Measurements from ENCODE around the gene DNASE1. TPM values are rescaled to one million over a fixed set of nuclear protein-coding genes. Genes with fewer than 3 reads are reported as not detected.

DNASE1 gene
- total RNA-seq, 2 donors from 2014 or later = 19.1 to 25.5 TPM

- Mint-ChIP-seq H3K9me3 (no peaks in the 10 kb centered on the region), H3K27ac (no peak overlapping the region), H3K4me1 (ENCODE audit: low read depth in 2 of 2) (peaks cover 12% of the 10 kb centered on the region in 2 donors), H3K36me3 (peaks cover 7% of the 10 kb centered on the region), H3K27me3 (no peaks in the 10 kb centered on the region), H3K4me3 (no peak overlapping the region)
- DNase-seq (ENCODE audit: low spot score) (no peak), ATAC-seq (no peak)
These were observed 9.9 kb downstream of the DNASE1 start for GRCh38 chr16:3664187-3664896.

- DNase-seq (ENCODE audit: low spot score) (no peak), ATAC-seq (peak in 1 of 2 donors; percentile 45)
- H3K27ac Mint-ChIP-seq = no peak overlapping the region
- no peaks in the 10 kb centered on the region for H3K9me3 Mint-ChIP-seq
- H3K27me3 Mint-ChIP-seq = no peaks in the 10 kb centered on the region
- H3K36me3 Mint-ChIP-seq = peaks cover 6% of the 10 kb centered on the region
- no peak overlapping the region for H3K4me3 Mint-ChIP-seq
- peaks cover 14 to 17% of the 10 kb centered on the region in 2 donors for H3K4me1 Mint-ChIP-seq (ENCODE audit: low read depth in 2 of 2)
These were observed 11.0 kb downstream of the DNASE1 start for GRCh38 chr16:3665508-3665907.

GRCh38 chr16:3668626-3669025 is 14.1 kb downstream of the DNASE1 start:
- H3K36me3 Mint-ChIP-seq = no peaks in the 10 kb centered on the region
- DNase-seq (ENCODE audit: low spot score) (no peak), ATAC-seq (no peak)
- peaks cover 17 to 20% of the 10 kb centered on the region in 2 donors for H3K4me1 Mint-ChIP-seq (ENCODE audit: low read depth in 2 of 2)
- H3K27me3 Mint-ChIP-seq = no peaks in the 10 kb centered on the region
- H3K27ac Mint-ChIP-seq = no peak overlapping the region
- H3K4me3 Mint-ChIP-seq = no peak overlapping the region
- no peaks in the 10 kb centered on the region for H3K9me3 Mint-ChIP-seq

- H3K27me3 Mint-ChIP-seq = no peaks in the 10 kb centered on the region
- no peaks in the 10 kb centered on the region for H3K9me3 Mint-ChIP-seq
- DNase-seq (ENCODE audit: low spot score) (no peak), ATAC-seq (no peak)
- H3K4me3 Mint-ChIP-seq = no peak overlapping the region
- H3K36me3 Mint-ChIP-seq = no peaks in the 10 kb centered on the region
- peaks cover 17 to 20% of the 10 kb centered on the region in 2 donors for H3K4me1 Mint-ChIP-seq (ENCODE audit: low read depth in 2 of 2)
- H3K27ac Mint-ChIP-seq = no peak overlapping the region
These were observed 14.6 kb downstream of the DNASE1 start for GRCh38 chr16:3669082-3669481.

GRCh38 chr16:3670711-3671110 is 16.2 kb downstream of the DNASE1 start:
- H3K27ac Mint-ChIP-seq = no peak overlapping the region
- H3K4me3 Mint-ChIP-seq = no peak overlapping the region

GRCh38 chr16:3671424-3671823 is 16.9 kb downstream of the DNASE1 start:
- ATAC-seq (peak in 1 of 2 donors; percentile 15), DNase-seq (ENCODE audit: low spot score) (no peak)
- no peak overlapping the region for H3K27ac Mint-ChIP-seq
- H3K4me3 Mint-ChIP-seq = no peak overlapping the region
- peaks cover 6 to 16% of the 10 kb centered on the region in 2 donors for H3K4me1 Mint-ChIP-seq (ENCODE audit: low read depth in 2 of 2)
- no peaks in the 10 kb centered on the region for H3K36me3 Mint-ChIP-seq
- H3K27me3 Mint-ChIP-seq = no peaks in the 10 kb centered on the region
- no peaks in the 10 kb centered on the region for H3K9me3 Mint-ChIP-seq

More at GRCh38 chr16:3670711-3671110, 16.2 kb downstream of the DNASE1 start:
- DNase-seq (ENCODE audit: low spot score) (no peak), ATAC-seq (no peak)
- no peaks in the 10 kb centered on the region for H3K27me3 Mint-ChIP-seq
- no peaks in the 10 kb centered on the region for H3K9me3 Mint-ChIP-seq
- peaks cover 11 to 16% of the 10 kb centered on the region in 2 donors for H3K4me1 Mint-ChIP-seq (ENCODE audit: low read depth in 2 of 2)
- no peaks in the 10 kb centered on the region for H3K36me3 Mint-ChIP-seq

GRCh38 chr16:3672571-3673041 is 18.1 kb downstream of the DNASE1 start:
- H3K27me3 Mint-ChIP-seq = no peaks in the 10 kb centered on the region
- DNase-seq (ENCODE audit: low spot score) = peak; percentile 51
- peak in 1 of 2 donors; percentile 30 for ATAC-seq
- no peak overlapping the region for H3K27ac Mint-ChIP-seq
- H3K9me3 Mint-ChIP-seq = no peaks in the 10 kb centered on the region
- no peak overlapping the region for H3K4me3 Mint-ChIP-seq
- H3K4me1 Mint-ChIP-seq (ENCODE audit: low read depth in 2 of 2) = peaks cover 6 to 16% of the 10 kb centered on the region in 2 donors
- H3K36me3 Mint-ChIP-seq = no peaks in the 10 kb centered on the region

GRCh38 chr16:3673201-3673600 is 18.7 kb downstream of the DNASE1 start:
- ATAC-seq (no peak), DNase-seq (ENCODE audit: low spot score) (peak; percentile 58)
- H3K27ac Mint-ChIP-seq = no peak overlapping the region
- H3K36me3 Mint-ChIP-seq = no peaks in the 10 kb centered on the region
- peaks cover 6 to 16% of the 10 kb centered on the region in 2 donors for H3K4me1 Mint-ChIP-seq (ENCODE audit: low read depth in 2 of 2)
- H3K27me3 Mint-ChIP-seq = no peaks in the 10 kb centered on the region
- no peak overlapping the region for H3K4me3 Mint-ChIP-seq
- no peaks in the 10 kb centered on the region for H3K9me3 Mint-ChIP-seq

- Mint-ChIP-seq H3K27me3 (no peaks in the 10 kb centered on the region), H3K9me3 (no peaks in the 10 kb centered on the region), H3K4me1 (ENCODE audit: low read depth in 2 of 2) (peaks cover 6 to 13% of the 10 kb centered on the region in 2 donors), H3K27ac (no peak overlapping the region), H3K4me3 (no peak overlapping the region), H3K36me3 (no peaks in the 10 kb centered on the region)
- peak; percentile 44 for DNase-seq (ENCODE audit: low spot score)
- ATAC-seq = no peak
These were observed 19.3 kb downstream of the DNASE1 start for GRCh38 chr16:3673676-3674377.

- DNase-seq (ENCODE audit: low spot score) (peak; percentile 46), ATAC-seq (no peak)
- H3K36me3 Mint-ChIP-seq = no peaks in the 10 kb centered on the region
- H3K27me3 Mint-ChIP-seq = no peaks in the 10 kb centered on the region
- no peak overlapping the region for H3K4me3 Mint-ChIP-seq
- no peaks in the 10 kb centered on the region for H3K9me3 Mint-ChIP-seq
- H3K27ac Mint-ChIP-seq = no peak overlapping the region
- H3K4me1 Mint-ChIP-seq (ENCODE audit: low read depth in 2 of 2) = peaks cover 4 to 6% of the 10 kb centered on the region in 2 donors
These were observed 20.2 kb downstream of the DNASE1 start for GRCh38 chr16:3674513-3675295.

GRCh38 chr16:3675601-3676130 is 21.2 kb downstream of the DNASE1 start:
- H3K27ac Mint-ChIP-seq = no peak overlapping the region
- DNase-seq (ENCODE audit: low spot score) = peak; percentile 49
- H3K4me3 Mint-ChIP-seq = no peak overlapping the region
- no peak for ATAC-seq
- H3K4me1 Mint-ChIP-seq (ENCODE audit: low read depth in 2 of 2) = peaks cover 0 to 5% of the 10 kb centered on the region in 2 donors
- no peaks in the 10 kb centered on the region for H3K27me3 Mint-ChIP-seq
- no peaks in the 10 kb centered on the region for H3K36me3 Mint-ChIP-seq
- H3K9me3 Mint-ChIP-seq = no peaks in the 10 kb centered on the region

- ATAC-seq = no peak
These were observed 23.5 kb downstream of the DNASE1 start for GRCh38 chr16:3677994-3678393.

GRCh38 chr16:3681206-3681605 is 26.7 kb downstream of the DNASE1 start:
- Mint-ChIP-seq H3K4me1 (ENCODE audit: low read depth in 2 of 2) (no peaks in the 10 kb centered on the region), H3K4me3 (no peak overlapping the region), H3K9me3 (no peaks in the 10 kb centered on the region), H3K27ac (no peak overlapping the region), H3K36me3 (no peaks in the 10 kb centered on the region), H3K27me3 (no peaks in the 10 kb centered on the region)
- DNase-seq (ENCODE audit: low spot score) (peak; percentile 34), ATAC-seq (no peak)

More at GRCh38 chr16:3677994-3678393, 23.5 kb downstream of the DNASE1 start:
- no peak overlapping the region for H3K4me3 Mint-ChIP-seq
- no peaks in the 10 kb centered on the region for H3K36me3 Mint-ChIP-seq
- no peaks in the 10 kb centered on the region for H3K9me3 Mint-ChIP-seq
- H3K4me1 Mint-ChIP-seq (ENCODE audit: low read depth in 2 of 2) = no peaks in the 10 kb centered on the region
- no peak overlapping the region for H3K27ac Mint-ChIP-seq
- peak; percentile 28 for DNase-seq (ENCODE audit: low spot score)
- no peaks in the 10 kb centered on the region for H3K27me3 Mint-ChIP-seq
